ENCODE measurements around the gene NOS1AP. TPM values are rescaled to one million over a fixed set of nuclear protein-coding genes. Genes with fewer than 3 reads are reported as not detected.

The NOS1AP gene
- total and polyA plus RNA-seq, 2 experiments from 2014 or later: 5.8 to 6.6 TPM

GRCh38 chr1:162029157-162029556, 40.3 kb upstream of the NOS1AP start:
- Histone ChIP-seq H3K9me2 (ENCODE audit: insufficient read depth) (no peaks in the 10 kb centered on the region), H3K36me3 (ENCODE audit: insufficient read depth) (no peaks in the 10 kb centered on the region), H2AFZ (0 out of 2 replicates have a peak overlapping the region, but pooled peaks have one; percentile 24), H3K27ac (ENCODE audit: low read depth) (no peak overlapping the region), H3K27me3 (ENCODE audit: insufficient read depth) (peaks cover 36% of the 10 kb centered on the region), H3F3A (replicated peaks; ENCODE audit: low read depth) (no peaks in the 10 kb centered on the region), H3K79me2 (replicated peaks; ENCODE audit: insufficient read depth) (no peaks in the 10 kb centered on the region), H3K4me2 (no peak overlapping the region), H3K4me1 (ENCODE audit: insufficient read depth) (no peaks in the 10 kb centered on the region; the same call in 1 of the 2 replicates), H4K20me1 (replicated peaks; ENCODE audit: insufficient read depth) (no peaks in the 10 kb centered on the region; the same call in 1 of the 2 replicates), H3K4me3 (no peak overlapping the region)
- H3K36me3 Mint-ChIP-seq (ENCODE audit: low read depth): no peaks in the 10 kb centered on the region; the same call in 2 of the 3 replicates
- no peak overlapping the region for H3K4me3 Mint-ChIP-seq
- H3K27me3 Mint-ChIP-seq (ENCODE audit: insufficient read depth, low read depth, poor library complexity): peaks cover 16% of the 10 kb centered on the region
- no peak for TF ChIP-seq NANOG (IDR thresholded peaks at IDR 0.05; ENCODE audit: borderline replicate concordance)
- TF ChIP-seq ZNF462 (CRISPR knock-in tag; IDR thresholded peaks at IDR 0.05): no peak
- TF ChIP-seq, protein P1, sequence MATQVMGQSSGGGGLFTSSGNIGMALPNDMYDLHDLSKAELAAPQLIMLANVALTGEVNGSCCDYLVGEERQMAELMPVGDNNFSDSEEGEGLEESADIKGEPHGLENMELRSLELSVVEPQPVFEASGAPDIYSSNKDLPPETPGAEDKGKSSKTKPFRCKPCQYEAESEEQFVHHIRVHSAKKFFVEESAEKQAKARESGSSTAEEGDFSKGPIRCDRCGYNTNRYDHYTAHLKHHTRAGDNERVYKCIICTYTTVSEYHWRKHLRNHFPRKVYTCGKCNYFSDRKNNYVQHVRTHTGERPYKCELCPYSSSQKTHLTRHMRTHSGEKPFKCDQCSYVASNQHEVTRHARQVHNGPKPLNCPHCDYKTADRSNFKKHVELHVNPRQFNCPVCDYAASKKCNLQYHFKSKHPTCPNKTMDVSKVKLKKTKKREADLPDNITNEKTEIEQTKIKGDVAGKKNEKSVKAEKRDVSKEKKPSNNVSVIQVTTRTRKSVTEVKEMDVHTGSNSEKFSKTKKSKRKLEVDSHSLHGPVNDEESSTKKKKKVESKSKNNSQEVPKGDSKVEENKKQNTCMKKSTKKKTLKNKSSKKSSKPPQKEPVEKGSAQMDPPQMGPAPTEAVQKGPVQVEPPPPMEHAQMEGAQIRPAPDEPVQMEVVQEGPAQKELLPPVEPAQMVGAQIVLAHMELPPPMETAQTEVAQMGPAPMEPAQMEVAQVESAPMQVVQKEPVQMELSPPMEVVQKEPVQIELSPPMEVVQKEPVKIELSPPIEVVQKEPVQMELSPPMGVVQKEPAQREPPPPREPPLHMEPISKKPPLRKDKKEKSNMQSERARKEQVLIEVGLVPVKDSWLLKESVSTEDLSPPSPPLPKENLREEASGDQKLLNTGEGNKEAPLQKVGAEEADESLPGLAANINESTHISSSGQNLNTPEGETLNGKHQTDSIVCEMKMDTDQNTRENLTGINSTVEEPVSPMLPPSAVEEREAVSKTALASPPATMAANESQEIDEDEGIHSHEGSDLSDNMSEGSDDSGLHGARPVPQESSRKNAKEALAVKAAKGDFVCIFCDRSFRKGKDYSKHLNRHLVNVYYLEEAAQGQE (IDR thresholded peaks at IDR 0.05; ENCODE audit: unreplicated experiment): no peak
- TF ChIP-seq ETS1 (IDR thresholded peaks at IDR 0.05): no peak
- TF ChIP-seq CREB1 (CRISPR knock-in tag; IDR thresholded peaks at IDR 0.05; ENCODE audit: low read depth): no peak
- TF ChIP-seq EZH2phosphoT487 (IDR thresholded peaks at IDR 0.05; ENCODE audit: unreplicated experiment): no peak
- no peak for TF ChIP-seq STAT1 (IDR thresholded peaks at IDR 0.05; ENCODE audit: unreplicated experiment)
- TF ChIP-seq EZH2 (IDR thresholded peaks at IDR 0.05; ENCODE audit: low read depth, unreplicated experiment): no peak
- no peak for TF ChIP-seq ZNF331 (CRISPR knock-in tag; IDR thresholded peaks at IDR 0.05; ENCODE audit: low read depth)
- TF ChIP-seq POLR2AphosphoS5 (IDR thresholded peaks at IDR 0.05; ENCODE audit: low read depth): no peak
- TF ChIP-seq ZNF114 (CRISPR knock-in tag; IDR thresholded peaks at IDR 0.05): no peak
- TF ChIP-seq JUNB (IDR thresholded peaks at IDR 0.05; ENCODE audit: unreplicated experiment): no peak
- TF ChIP-seq CTCF (conservative IDR thresholded peaks at IDR 0.05; ENCODE audit: low read depth in 2 of 2): no peak
- DNase-seq (ENCODE audit: low spot score) (no peak), ATAC-seq (no peak)
- H3K9me3 Mint-ChIP-seq: no peaks in the 10 kb centered on the region
- peaks cover 4% of the 10 kb centered on the region for H3K4me1 Mint-ChIP-seq
- H3K27ac Mint-ChIP-seq: no peak overlapping the region
